Measurements from ENCODE around the gene HYI.

DNA sequence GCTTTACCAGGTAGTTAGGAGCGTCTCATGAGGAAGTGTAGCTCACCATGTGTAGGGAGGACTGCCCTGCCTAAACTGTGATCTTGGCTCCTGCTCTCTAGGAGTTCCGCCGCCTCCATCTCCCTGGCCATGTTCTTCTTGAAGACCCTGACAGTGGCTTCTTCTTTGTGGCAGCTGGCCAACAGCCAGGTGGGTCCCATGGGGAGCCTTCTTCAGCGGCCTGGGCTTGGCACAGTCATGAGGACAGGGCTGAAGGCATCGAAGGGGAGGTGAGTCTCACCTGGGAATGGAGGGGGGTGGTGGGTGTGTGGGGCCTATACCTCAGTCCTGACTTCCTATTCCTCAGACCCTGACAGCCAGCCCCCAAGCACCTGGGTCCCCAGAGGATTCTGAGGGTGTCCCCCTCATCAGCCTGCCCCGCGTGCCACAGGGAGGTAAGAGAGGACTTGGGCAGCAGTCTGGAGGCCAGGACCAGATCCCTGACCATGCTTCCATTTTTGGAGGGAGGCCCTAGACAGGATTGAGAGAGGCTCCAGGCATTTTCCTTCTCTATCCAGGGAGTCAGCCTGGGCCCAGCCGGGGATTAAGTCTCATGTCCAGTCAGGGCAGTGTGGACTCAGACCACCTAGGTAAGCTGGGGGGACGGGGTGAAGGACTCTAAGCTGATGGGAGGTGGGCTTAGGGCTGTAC, 21.4 kb downstream of the HYI start:
- TF ChIP-seq, protein P1, sequence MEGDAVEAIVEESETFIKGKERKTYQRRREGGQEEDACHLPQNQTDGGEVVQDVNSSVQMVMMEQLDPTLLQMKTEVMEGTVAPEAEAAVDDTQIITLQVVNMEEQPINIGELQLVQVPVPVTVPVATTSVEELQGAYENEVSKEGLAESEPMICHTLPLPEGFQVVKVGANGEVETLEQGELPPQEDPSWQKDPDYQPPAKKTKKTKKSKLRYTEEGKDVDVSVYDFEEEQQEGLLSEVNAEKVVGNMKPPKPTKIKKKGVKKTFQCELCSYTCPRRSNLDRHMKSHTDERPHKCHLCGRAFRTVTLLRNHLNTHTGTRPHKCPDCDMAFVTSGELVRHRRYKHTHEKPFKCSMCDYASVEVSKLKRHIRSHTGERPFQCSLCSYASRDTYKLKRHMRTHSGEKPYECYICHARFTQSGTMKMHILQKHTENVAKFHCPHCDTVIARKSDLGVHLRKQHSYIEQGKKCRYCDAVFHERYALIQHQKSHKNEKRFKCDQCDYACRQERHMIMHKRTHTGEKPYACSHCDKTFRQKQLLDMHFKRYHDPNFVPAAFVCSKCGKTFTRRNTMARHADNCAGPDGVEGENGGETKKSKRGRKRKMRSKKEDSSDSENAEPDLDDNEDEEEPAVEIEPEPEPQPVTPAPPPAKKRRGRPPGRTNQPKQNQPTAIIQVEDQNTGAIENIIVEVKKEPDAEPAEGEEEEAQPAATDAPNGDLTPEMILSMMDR (IDR thresholded peaks at IDR 0.05) = no peak
- TF ChIP-seq POLR2AphosphoS5 (IDR thresholded peaks at IDR 0.05; ENCODE audit: insufficient read depth in 1 of 2, low read depth in 1 of 2) = no peak

Measured in vagina (tissue), 2 donors.